NCI-H2196 (cell line): ENCODE measurements around the gene MTHFSD.

Source experiments
- DNase-seq: peaks from one replicate; lab custom pipeline; 2025; ENCODE audit not compliant: unreplicated experiment; lab: John Stamatoyannopoulos, UW

The MTHFSD gene

DNA sequence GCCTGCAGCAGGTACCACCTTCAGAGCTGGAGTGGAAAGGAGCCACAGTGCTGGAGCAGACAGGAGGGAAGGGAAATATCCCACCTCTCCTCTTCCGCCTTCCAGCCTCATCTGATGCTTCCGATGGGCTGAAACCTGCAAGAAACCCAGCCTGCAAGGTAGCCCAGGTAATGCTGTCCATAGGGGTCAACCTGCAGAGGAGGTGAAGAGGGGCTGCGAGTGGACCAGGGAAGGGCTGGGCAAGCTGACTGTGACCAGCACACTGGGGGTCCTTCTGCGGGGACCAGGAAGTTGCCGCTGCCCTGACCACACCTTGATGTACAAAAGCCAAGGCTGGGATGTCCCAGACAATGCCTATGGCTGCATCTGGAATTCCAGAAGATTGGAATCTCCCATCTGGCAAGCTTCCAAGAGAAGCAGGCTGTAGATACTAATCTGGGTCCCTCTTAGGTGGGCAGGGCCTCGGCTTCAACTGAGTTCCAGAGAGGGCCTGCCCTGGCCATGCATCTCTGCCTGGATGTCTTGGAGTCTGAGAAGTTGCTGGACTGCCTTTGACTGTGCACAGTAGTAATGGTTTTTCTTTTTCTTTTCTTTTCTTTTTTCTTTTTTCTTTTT lies 29.1 kb upstream of the MTHFSD start:
- DNase-seq = no peak

DNA sequence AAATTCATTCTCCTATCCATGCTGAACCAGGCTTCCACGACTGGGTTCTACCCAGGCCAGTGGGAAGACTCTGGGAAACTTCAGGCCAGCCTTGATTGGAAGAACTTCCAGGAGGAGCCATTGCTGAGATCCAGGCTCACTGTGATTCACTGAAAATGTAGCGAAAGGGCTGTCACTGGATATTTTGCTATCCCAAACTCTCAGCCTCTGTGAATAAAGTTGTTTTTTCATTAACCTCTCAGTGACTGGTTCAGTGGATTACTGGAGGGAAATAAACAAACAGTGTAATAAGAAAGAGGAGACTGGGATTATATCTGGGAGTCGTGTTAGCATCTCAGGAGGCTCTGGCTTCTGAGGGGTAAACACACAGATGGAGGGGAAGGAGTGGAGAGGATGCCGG lies 26.4 kb upstream of the MTHFSD start:
- no peak for DNase-seq

GRCh38 chr16:86580791-86581170 lies 25.7 kb upstream of the MTHFSD start:
- no peak for DNase-seq

DNA sequence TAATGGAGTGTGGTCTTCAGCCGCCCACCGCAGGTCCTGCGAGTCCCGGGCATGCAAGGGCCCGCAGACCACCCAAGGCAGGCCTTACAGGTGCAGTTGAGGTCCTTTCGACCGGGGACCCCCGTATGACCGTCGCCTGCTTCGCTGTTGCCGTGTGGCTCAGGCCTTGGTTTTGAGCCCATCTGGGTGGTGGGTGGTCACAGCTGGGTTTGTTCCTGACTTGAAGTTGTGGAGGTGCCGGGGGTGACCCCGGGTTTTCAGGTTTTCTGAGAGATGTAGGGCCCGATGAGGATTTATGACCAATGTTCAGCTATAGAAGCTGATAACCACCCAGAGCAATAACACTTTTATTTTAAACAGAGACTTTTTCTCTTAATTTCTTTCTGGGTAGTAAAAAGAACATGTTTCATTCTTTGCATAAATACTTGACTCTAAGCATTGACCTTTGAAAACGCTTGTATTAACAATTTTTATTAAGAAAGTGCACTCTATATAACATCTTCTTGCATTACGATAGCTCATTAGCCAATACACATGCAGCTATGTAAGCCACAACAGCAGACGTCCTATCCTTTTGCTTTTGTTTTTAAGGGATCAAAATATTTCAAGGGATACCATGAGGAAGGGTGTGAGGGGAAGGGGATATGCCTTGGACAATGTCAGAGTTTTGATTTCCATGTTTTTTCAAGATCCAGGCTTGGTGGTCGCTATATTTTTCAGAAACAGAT lies 25.2 kb upstream of the MTHFSD start:
- DNase-seq = no peak

DNA sequence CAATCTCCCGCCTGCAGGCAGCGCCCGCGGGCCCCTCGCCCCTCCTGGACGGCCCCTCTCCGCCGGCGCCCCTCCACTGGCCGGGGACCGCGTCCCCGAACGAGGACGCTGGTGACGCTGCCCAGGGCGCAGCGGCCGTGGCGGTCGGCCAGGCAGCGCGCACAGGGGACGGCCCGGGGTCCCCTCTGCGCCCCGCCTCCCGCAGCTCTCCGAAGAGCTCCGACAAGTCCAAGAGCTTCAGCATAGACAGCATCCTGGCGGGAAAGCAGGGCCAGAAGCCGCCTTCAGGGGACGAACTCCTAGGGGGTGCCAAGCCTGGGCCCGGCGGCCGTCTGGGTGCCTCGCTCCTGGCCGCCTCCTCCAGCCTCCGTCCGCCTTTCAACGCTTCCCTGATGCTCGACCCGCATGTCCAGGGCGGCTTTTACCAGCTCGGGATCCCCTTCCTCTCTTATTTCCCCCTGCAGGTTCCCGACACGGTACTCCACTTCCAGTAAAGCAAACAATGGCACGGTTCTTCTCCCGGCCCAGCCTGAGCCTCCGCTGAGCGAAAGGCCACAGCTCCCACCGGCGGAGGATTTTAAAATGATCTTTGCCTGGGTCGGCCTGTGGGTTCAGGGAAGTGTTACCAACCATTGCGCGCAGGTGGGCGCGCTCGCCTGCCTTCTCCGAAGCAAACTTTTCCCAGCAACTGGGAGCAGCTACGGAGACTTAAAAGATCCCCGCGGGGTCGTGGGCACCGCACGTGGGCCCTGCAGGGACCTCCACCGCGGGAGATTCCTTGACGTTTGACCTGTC lies 24.4 kb upstream of the MTHFSD start:
- no peak for DNase-seq

GRCh38 chr16:86578611-86579267 lies 23.7 kb upstream of the MTHFSD start:
- no peak for DNase-seq

DNA sequence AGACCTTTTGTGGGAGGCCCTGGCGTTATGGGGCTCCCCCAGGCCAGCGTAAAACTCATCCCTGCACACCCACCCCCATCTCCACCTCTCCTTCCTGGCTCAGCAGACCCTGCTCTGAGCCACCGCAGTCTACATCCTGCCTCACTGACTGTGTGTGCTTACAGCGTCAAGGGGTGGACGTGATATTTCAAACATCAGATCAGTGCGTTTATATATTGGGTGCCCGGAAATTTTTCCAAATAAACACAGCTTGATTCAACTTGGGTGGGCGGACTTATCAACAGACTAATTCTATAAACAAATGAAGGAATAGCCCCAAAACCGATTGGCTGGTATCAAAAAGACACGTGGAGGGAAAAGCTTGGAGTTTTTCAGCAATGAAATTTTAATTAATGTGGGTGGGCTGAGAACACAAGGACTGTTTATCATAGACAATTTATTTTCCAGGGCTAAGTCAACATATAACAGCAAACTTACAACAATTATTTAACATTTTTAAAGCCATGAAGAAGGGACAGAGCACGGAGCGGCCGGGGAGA lies 23.1 kb upstream of the MTHFSD start, which contains the start of gene FOXL1:
TSS of gene FOXL1 (plus strand) at position 489 of the 539 bp plus-strand sequence. CDS start 175 bp downstream, outside the sequence.
- no peak for DNase-seq

DNA sequence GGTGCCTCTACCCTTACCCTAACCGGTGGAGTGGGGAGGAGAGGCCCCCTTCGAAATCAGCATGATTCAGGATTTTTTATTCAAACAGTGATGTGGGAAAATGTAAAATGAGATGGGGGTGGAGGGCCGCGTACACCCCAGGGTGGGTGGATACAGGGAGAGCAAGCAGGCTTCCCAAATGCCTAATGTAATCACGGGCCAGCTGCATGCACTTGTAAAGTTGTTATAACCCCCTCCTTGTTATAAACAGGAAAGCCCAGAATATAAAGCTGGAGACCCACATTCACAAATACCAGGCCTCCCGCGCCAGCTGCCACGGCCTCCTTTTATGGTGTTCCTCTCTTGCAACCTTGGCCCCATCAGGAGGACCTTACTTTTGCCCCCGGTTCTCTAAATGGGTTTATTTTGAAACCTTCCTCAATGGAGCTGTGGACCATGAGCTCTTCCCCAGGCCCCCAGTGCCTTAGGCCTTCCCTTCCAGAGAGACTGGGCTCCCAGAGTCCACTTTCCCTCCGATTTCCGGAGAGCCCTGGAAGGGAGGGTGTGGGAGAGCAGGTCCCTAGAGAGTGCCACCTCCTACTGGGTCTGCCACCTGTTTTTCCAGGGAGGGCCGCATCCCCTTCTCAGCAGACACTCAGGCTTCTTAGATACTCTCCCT lies 22.4 kb upstream of the MTHFSD start:
- DNase-seq = no peak

DNA sequence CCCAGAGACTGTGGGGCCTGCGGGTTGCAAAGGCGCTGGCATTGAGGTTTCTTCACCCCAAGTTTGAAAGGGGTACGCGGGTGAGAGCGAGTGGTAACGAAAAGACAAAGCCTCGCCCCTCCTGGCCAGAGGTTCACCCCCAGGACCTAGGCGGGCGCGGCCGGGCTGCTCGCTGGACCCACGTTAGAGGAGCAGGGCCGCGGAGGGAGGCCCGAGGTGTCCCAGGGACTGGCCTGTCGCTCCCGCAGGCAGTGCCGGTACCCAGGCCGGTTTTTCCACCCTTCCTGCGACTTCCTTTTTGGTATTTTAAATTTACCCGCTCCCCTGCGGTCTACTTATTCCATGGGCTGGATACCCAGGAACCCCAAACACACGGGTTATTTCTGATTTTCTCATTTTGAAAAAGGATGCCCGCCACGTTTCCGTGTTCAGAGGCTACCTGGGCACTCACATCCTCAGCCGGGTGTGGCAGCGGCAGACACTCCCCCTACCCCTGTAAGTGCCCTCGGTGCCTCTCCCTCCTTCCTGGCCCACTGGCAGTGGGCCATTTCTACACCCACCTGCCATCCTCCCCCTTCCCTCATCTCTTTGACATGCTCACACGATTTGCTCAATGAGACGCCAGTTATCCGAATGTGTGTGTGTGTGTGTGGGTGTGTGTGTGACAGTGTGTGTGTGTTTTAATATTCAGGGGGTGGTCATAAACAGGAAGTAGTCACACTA lies 21.7 kb upstream of the MTHFSD start:
- no peak for DNase-seq

DNA sequence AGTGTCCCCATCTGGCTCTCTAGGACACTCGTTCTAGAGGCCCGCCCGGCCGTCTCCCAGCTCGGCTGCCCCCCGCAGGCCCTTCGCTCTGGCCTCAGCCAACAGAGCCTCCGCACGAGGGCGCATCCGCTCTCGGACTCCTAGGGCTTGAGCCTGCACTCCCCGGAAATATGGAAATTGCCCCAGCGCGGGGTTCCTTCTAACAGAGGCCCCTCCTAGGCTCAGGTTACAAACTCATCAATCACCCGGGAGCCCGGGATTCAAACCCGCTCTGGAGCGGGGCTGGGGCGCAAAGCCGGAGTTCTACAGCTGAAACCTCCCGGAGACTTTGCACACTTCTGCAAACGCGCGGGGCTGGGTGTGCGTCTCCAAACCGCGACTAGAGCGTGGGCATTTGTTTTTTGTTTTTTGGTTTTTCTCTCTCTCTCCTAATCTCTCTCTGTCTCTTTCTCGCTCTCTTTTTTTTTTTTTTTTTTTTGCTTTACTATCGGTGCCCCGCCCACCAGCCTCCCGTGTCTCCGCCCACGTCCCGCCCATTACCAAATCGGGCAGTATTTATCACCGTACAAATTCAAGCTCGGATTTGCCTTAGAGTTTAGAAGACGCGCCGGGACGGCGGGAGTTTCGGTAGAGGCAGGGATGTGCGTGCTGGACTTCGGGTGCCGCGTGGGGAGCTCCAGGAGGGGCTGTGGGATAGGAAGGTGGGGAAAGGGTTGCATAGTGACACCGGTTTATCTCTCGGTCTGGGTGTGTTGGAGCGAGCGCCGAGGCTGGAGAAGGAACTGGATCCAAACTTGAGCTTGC lies 20.9 kb upstream of the MTHFSD start:
- no peak for DNase-seq

GRCh38 chr16:86575095-86575685 lies 20.2 kb upstream of the MTHFSD start:
- no peak for DNase-seq

GRCh38 chr16:86574646-86575045 lies 19.6 kb upstream of the MTHFSD start:
- DNase-seq = no peak

DNA sequence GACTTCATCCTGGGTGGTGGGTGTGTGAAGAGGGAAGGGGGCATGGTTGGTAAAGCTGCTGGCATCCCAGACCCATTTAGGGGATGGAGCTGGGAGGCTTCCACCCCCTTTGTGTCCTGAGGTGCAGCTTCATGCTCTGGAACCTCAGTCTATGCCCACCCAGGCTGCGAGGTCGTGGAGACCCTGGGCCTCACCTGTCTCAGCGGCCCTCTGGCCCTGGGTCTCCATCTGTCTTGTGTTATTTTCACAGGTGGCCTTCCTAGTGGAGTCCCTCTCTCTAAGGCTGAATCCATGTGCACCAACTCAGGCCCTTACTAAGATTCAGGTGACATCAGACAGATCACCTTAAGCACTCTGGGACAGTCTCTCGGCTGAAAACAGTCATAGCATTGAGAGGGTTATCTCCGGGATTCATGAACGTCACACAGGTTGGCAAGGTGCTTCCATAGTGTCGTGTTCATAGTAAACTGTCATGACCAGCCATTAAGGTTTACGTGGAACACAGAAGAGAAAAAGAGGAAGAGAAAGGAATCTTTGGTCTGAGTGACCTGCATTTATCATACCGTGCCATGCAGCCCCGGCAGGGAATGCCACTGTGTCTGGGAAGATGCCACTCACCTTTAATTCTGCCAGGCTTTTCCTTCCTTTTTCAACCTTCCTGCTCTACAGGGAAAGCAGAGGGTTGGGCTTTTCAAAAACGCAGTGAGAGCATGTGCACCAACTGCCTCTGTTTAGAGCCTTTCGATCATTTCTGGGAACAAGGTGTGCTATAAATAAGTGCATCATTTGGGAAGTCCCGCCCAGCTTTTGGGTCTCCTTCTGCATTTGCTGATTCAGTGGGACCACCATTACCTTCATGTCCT lies 18.8 kb upstream of the MTHFSD start:
- no peak for DNase-seq

DNA sequence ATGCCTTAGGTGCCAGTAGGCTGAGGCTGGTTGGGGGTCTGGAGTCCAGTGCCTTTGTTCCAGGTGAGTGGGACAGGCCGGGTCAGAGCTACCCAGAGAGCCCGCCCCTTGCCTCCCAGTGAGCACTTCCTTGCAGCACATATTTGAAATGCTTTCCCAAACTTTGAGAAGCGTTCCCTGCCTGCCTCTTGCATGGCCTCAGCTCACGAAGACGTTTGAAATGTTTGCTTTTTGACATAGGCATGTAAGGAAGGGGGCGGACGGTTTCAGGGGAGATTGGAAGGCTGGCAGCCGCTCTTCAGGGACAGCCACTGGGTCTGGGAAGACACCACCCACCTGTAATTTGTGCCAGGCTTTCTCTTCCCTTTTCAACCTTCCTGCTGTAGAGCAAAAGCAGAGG lies 18.2 kb upstream of the MTHFSD start:
- no peak for DNase-seq

- DNase-seq = no peak
Observed at GRCh38 chr16:86572606-86573005, 17.6 kb upstream of the MTHFSD start.

DNA sequence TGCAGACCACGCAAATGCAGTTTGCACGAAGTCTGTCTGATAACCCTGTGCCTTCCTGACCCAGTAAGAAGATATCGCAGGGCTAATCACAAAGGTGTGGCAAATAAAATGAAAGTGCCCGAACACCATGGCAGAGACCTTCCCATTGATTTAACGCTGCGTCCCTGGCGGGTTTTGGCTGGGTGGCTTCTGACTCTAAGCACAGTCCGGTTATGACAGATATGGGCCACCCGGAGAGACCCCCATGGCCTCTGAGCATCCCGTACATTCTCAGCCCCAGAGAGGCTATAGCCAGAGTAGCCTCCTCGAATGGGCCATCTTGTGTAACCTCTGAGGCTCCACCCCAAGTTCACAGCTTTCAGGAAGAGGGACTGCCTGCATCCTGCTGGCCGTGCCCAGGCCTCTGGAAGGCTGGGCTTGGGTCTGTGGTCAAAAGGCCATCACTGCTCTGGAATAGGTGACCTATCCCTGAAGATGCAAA lies 17.0 kb upstream of the MTHFSD start:
- no peak for DNase-seq

DNA sequence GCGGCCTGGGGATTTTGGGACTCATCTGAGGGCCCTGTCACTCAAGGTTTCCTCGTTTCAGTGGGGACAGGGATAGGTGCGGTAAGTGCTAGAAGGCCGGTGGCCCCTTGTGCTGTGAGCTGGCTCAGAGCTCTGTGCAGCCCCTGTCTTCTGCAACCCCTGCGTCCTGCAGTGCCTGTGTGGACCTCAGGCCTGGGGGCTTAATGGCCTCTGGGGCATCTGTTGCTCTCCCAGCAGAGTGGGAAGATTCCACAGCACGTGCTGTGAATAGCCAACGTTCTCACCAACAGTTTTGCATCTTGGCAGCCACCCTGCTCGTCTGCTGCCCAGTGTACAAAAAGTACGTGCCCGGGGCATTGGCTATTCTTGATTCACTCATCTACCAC lies 16.5 kb upstream of the MTHFSD start:
- no peak for DNase-seq
